ENCODE measurements around the gene SLF2.

The SLF2 gene

DNA sequence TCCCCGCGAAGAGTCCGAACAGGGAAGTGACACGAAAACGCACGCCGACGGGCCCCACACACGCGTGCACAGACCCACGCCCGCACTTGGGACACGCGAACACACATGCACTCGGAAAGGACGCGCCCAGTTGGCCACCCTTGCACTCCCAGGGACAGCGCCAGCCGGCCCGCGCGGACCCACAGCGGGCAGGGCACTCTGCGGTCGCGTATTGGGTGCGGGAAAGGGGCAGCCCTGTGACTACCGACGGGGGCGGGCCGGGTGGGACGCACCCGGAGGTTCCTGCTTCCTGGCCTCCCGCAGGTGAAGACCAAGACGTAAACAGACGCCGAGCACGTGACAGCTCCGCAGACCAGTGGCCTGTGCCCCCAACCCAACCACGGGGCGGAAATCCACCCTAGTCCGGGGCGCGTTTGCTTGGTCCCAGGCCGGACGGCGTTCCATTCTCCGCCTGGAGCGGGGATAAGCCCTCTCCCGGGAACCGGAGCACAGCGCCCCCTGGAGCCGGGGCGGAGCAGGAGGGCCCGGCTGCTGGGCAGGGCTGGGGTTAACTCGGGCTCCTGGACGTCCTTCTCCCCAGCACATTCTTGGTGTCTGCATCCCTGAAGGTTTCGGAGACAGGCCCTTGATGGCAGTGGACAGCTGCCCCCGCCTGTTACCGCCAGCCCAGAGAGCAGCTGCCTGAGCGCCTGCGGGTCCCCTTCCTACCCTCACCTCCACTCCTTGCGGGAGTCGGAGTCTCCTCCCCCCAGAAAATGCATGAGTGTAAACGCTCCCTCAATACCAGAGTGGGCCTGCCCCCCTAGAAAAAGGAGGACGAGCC lies 84.8 kb downstream of the SLF2 start:
- in situ Hi-C loops (cut with MboI; ENCODE audit: low sequenced_read_pairs), result no loop called here

- in situ Hi-C loops (cut with MboI; ENCODE audit: low sequenced_read_pairs), result no loop called here
Measured at GRCh38 chr10:100998183-100998990, 85.6 kb downstream of the SLF2 start.

- in situ Hi-C loops (cut with MboI; ENCODE audit: low sequenced_read_pairs), result no loop called here
Measured at GRCh38 chr10:100998991-100999741, 86.4 kb downstream of the SLF2 start.

GRCh38 chr10:100999742-101000126 lies 87.0 kb downstream of the SLF2 start, which contains the start of gene LZTS2:
Gene LZTS2 (plus strand): TSS chr10:100999808. CDS start chr10:101002539, 2,731 bp downstream.
- in situ Hi-C loops (cut with MboI; ENCODE audit: low sequenced_read_pairs), result no loop called here

DNA sequence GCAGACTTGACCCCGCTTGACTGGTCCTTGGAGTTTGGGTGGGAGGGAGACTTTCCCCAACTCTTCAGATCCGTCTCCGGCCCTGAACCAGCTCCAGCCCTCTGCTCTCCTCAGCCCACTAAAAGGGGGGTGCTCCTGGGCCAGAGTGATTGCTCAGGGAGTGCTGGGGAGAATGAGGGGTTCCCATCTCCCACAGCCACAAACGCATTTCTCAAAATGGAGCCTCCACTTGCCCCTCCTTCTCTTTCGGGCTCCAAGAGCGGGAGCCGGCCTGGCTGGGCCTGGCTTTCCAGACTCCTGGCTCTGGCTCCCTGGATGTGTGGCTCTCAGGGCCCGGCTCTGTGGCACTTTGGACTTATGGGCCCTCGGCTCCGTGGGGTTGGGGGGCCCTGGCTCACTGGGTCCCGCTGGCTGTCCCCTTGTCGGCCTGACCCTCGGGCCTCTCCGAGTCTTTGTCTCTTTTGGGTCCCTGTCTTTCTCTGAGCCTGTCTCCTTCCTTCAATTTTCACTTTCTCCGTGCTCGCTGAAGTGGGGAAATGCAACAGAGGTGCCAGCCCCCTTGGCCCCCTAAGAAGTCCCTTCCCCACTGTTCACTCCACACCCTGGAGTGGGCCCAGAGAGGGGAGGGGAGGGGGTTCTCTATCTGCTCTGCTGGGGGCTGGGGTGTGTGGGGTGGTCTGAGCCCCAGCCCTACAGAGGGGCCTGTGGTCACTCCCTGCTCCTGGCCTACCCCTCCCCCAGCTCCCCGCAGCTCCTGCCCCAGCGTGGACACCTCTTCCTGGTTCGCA lies 87.6 kb downstream of the SLF2 start:
- in situ Hi-C loops (cut with MboI; ENCODE audit: low sequenced_read_pairs), result no loop called here

DNA sequence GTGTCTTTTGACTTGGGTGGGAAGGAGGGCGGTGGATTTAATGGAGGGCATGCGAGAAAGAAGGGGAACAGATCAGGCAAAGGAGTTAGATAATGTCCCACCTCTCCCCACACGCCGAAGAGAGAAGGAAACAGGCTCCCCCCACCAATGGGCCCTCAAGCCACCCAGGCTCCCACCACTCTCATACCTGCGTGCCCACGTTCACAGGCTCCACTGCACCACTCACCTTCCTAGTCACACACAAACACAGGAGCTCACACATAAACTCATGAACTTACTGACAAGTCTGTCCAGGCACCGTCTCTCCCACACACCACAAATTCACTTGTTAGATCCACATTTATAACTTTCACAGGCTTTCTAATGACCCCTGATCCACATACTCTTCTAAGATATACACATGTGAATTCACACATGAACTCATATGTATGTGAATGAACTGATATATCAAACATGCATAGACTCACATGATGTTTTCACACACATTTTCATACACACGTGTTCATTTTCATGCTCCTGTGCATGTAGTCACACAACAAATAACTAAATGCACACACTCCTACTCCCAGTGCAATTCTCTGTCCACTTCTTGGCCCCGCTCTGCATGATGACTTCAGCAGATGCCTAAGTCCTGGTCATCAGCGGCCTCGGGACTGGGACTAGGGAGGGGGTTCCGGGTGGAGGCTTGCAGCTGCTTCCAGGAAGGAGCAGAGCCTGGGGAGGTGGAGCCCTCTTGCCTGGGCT lies 88.3 kb downstream of the SLF2 start:
- in situ Hi-C loops (cut with MboI; ENCODE audit: low sequenced_read_pairs), result no loop called here

DNA sequence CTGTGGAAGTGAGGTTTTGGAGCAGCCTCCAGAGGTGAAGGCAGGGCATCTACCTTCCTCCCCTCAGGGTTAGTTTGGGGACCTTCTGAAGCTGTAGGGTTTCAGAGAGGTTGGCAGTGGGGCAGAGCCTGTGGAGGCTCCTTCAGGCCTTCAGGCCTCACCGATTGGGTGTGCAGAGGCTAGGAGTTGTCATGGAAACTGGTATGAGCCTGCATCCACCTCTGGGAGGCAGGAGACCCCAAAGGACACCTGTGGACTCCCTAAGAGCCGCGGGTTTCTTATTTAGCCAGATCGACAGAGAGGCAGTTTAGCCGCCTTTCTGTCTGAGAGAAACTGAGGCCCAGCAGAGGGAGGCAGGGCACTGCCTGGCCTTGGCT lies 88.9 kb downstream of the SLF2 start:
- in situ Hi-C loops (cut with MboI; ENCODE audit: low sequenced_read_pairs), result no loop called here

GRCh38 chr10:101002456-101002855 lies 89.7 kb downstream of the SLF2 start:
- in situ Hi-C loops (cut with MboI; ENCODE audit: low sequenced_read_pairs), result no loop called here

DNA sequence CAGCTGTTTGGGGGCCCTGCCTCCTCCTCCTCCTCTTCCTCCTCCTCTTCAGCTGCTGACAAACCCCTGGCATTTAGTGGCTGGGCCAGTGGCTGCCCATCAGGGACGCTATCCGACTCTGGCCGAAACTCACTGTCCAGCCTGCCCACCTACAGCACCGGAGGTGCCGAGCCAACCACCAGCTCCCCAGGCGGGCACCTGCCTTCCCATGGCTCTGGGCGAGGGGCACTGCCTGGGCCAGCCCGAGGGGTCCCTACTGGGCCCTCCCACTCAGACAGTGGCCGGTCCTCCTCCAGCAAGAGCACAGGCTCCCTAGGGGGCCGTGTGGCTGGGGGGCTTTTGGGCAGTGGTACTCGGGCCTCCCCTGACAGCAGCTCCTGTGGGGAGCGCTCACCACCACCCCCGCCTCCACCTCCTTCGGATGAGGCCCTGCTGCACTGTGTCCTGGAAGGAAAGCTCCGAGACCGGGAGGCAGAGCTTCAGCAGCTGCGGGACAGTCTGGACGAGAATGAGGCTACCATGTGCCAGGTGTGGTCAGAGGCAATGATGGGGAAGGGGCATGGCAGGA lies 91.0 kb downstream of the SLF2 start:
- in situ Hi-C loops (cut with MboI; ENCODE audit: low sequenced_read_pairs), result no loop called here

DNA sequence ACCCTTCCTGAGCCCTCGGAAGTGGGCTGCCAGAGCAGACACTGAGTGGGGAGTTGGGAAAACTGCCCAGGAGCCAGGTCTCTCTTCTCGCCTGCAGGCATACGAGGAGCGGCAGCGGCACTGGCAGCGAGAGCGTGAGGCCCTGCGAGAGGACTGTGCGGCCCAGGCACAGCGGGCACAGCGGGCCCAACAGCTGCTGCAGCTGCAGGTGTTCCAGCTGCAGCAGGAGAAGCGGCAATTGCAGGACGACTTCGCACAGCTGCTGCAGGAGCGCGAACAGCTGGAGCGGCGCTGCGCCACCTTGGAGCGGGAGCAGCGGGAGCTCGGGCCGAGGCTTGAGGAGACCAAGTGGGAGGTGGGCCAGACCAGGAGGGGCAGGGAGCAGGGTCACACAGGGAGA lies 92.6 kb downstream of the SLF2 start:
- in situ Hi-C loops (cut with MboI; ENCODE audit: low sequenced_read_pairs), result no loop called here

GRCh38 chr10:101005869-101006567 lies 93.3 kb downstream of the SLF2 start:
- in situ Hi-C loops (cut with MboI; ENCODE audit: low sequenced_read_pairs), result no loop called here

DNA sequence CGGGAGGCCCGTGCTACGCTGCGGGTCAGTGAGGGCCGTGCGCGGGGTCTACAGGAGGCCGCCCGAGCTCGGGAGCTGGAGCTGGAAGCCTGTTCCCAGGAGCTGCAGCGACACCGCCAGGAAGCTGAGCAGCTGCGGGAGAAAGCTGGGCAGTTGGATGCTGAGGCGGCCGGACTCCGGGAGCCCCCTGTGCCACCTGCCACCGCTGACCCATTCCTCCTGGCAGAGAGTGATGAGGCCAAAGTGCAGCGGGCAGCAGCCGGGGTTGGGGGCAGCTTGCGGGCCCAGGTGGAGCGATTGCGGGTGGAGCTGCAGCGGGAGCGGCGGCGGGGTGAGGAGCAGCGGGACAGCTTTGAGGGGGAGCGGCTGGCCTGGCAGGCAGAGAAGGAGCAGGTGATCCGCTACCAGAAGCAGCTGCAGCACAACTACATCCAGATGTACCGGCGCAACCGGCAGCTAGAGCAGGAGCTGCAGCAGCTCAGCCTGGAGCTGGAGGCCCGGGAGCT lies 93.9 kb downstream of the SLF2 start:
- in situ Hi-C loops (cut with MboI; ENCODE audit: low sequenced_read_pairs), result no loop called here

- in situ Hi-C loops (cut with MboI; ENCODE audit: low sequenced_read_pairs), result no loop called here
Measured at GRCh38 chr10:101007099-101007711, 94.4 kb downstream of the SLF2 start.

- in situ Hi-C loops (cut with MboI; ENCODE audit: low sequenced_read_pairs), result no loop called here
Measured at GRCh38 chr10:101007915-101008822, 95.4 kb downstream of the SLF2 start.

DNA sequence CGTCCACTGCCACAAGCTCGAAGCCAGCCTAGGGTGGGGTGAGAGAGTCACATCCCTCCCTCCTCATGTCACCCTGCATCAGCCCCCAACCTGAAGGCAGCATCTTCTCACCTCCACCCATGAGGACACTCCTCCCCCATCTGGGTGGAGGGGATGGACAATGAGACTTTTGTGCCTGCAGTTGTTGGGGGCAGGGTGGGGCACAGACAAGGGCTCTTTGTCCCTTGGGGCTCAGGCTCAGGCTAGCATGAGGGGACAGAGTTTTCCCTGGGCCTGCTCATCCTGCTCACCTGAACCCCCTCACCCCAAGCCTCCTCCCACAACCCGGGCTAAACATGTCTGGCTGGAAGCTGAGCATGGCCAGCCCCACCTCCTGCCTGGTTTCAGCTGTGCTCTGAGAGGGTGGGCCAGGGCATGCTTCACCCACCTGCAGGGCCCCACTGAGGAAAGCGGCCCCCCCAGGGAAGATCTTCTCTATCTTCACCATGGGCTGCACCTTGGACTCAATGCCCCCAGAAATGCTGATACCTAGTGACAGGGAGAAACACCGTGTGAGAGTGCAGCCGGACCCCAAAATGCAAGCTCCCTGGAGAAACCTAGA lies 96.2 kb downstream of the SLF2 start:
- in situ Hi-C loops (cut with MboI; ENCODE audit: low sequenced_read_pairs), result no loop called here

DNA sequence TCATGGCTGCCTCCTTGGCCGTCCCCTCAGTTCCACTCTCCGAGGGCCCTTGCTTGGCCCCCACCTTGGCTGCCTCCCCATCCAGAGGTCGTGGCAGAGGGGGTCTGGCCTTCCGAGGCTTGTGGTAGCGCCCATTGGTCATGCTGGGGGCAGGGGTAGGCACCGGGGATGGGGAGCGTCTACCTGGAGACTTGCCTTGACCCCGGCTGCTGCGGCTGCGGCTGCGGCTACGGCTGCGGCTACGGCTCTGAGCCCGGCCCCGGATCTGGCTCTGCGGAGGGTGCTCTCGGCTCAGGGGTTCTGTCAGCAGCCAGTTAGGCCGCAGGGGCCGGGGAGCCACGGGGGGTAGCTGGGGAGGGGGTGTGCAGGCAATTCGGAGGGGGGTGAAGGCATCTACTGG lies 97.6 kb downstream of the SLF2 start:
- in situ Hi-C loops (cut with MboI; ENCODE audit: low sequenced_read_pairs), result no loop called here
